ENCODE data around the gene ZNF782.

DNA sequence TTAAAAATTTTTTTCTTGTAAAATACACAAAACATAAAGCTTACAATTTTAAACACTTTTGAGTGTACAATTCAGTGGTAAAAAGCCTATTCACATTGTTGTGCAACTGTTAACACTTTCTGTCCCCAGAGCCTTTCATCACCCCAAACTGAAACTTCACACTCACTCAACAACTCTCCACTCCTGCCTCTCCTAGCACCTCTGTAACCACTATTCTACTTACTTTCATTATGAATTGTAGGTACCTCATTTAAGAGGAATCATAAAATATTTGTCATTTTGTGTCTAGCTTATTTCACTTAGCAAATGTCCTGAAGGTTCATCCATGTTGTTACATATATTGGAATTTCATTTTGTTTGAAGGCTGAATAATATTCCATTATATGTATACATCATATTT, 72.1 kb downstream of the ZNF782 start:
- TF ChIP-seq EZH2phosphoT487 (IDR thresholded peaks at IDR 0.05; ENCODE audit: insufficient read depth, low read depth) (no peak), EZH2 (IDR thresholded peaks at IDR 0.05; ENCODE audit: insufficient read depth, poor library complexity, severe bottlenecking) (no peak)
